HG03439 (cell line): ENCODE results near the gene RFPL3.
"Not testable (repeated sequence)": the region's sequence is repeated elsewhere in the genome, so short reads cannot be mapped to it uniquely, and the experiment has no call there.

Experiments used
- ATAC-seq: cut with Tn5 transposase; IDR thresholded peaks from one replicate; pipeline ENCODE4 v1.9.1; 2021; ENCODE audit warnings: mild to moderate bottlenecking, moderate library complexity; ENCODE audit not compliant: unreplicated experiment

Gene RFPL3

GRCh38 chr22:32357567-32357966, at the start of gene RFPL3:
Gene RFPL3, plus strand, starts transcription at chr22:32357867. Its CDS starts 205 bp downstream, at chr22:32358072.
- ATAC-seq, result not testable (repeated sequence)

DNA sequence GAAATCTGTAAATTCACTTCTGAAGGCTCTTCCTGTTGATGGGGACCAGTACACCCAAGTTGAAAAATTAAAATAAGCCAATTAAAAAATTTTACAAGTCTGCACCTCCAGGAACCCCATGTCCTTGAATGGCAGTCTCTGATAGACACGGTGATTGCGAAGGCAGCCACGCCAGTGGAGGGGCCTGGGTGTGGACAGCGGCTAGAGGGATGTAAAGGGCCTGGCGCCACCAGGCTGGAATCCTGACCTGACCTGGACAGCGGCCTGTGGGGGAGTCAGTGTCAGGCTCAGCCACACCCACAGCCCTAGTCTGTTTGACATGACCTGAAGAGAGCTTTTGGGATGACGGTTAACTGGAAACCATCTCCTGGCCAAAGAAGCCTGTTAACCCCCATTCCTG, 49.5 kb upstream of the RFPL3 start:
- no peak for ATAC-seq

GRCh38 chr22:32308934-32309333, 48.7 kb upstream of the RFPL3 start:
- ATAC-seq, result no peak

DNA sequence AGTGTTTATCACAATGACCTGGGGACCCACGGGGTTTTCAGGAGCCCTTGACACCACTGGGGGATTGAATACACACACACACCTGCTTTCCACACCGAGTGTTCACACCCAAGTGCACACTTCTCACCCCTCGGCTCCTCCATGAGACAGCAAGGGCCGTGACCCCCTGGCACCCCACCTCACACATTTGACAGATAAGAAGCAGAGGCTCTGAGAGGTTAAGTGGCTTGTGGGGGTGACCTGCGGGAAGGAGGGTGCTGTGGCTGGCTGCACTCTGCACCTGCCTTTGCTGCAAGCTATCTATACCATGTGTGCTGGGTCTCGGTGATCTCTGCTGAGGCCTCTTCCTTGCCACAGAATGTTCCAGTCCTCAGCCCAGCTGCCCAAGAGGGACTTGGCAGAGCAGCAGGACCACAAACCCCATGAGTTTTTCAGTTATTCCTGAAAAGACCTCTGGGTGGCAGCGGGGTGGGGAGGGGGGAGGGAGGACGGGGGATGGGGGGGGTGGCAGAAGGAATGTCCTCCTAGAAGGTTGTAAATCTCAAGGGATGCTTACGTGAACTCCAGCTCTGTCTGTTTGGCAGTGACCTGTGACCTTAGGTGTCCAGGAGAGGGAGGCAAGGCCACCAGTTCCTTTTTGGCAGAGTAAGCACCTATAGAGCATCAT, 47.9 kb upstream of the RFPL3 start:
- ATAC-seq, result no peak

GRCh38 chr22:32310777-32311176, 46.9 kb upstream of the RFPL3 start:
- no peak for ATAC-seq

DNA sequence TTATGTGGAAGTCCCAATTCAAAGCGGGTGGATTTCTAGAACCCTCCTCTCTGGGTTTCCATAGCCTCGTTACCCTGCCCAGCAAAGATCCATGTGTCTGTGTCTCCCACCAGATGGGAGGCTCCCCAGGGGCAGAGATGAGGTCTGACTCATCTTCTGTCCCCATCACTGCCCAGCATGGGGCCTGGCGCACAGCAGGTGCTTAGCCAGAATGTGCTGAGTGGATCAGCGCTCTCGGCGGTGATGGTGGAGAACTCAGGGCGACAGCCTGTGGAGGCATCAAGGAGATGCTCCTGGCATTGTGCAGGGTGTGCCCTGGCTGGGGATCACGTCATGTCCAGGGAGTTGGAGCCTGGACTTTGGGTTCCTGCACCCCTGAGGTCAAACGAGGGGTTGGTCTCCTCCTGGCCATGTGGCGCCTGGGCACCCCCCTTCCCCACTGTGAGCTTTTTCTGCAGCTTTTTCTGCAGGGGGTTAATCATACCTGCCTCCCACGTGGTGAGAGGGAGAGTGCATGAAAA, 46.1 kb upstream of the RFPL3 start:
- no peak for ATAC-seq

DNA sequence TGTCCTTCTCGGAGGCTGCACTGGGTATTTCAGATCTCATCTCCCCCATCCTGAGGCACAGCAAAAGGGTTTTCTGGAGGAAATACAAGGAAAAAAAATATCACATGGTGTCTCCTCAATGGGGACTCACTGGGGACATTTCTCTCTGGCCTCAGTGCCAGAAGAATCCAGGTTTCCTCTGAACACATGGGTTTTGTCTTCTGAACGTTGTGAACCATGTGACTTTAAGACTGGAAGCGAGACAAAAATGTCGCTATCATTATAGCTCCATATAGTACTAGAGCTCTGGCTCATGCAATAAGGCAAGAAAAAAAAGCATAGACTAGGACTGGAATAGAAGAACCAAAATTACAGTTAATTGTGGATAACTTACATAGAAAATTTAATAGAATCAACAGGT, 44.9 kb upstream of the RFPL3 start:
- ATAC-seq, result no peak

DNA sequence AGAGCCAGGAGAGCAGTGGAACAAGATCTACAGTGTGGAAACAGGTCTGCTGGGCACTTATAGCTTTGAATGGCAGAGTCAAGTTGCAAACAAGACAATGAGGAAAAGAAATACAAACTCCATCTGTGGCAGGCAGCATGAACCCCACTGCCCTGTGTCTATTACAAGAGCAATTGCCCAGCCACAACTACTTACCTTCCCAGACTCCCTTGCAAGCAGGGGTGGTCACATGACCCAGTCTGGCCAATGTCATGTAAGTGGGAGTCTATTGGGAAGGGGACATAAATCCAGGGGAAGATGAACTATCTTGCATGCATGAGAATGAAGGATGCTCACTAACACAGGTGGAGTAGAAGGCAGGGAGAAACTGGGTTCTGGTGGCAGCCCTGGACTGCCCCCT, 44.1 kb upstream of the RFPL3 start:
- ATAC-seq, result no peak

GRCh38 chr22:32317524-32317923, 40.1 kb upstream of the RFPL3 start:
- no peak for ATAC-seq

GRCh38 chr22:32318361-32318760, 39.3 kb upstream of the RFPL3 start:
- ATAC-seq, result no peak

DNA sequence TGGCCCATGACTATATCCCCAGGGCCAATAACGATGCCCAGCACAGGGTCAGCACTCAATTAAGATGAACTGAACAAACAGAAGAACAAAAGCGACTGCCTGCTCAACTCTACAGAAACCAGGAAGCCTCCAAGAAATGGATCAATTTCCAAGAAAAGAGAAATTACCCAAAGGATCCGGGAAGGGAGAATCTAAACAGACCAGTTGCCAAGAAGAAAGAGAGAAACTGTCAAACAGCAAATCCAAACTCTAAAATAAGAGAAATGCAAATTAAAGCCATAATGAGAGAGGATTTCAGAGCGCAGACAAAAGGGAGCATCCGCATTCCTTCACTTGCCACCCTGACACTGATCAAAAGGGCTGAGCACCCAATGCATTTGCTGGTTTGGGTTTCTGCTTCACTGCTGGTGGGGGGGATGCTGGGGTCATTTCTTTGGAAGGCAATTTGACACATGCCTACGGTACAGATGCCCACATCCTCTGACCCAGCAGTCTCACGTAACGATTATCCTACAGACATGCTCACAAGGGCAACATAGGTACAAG, 37.7 kb upstream of the RFPL3 start:
- ATAC-seq, result no peak

DNA sequence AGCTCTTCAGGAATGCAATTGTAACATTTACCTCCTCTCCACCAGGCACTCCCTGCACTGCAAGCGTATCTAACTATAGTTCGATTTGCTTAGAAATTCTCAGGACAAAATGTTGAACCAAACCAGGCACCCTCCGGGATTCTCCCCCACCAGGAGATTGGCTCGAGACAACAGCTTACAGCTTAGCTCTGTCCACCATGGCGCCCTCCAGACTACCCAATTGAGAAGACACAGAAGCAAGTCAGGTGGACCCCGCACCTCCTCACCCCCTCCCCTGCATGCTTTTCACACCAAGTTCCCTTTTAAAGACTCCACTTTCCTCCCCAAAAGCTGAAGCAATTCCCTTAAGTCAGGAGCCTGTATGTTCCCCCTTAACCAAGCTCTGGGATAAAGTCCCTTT, 34.7 kb upstream of the RFPL3 start:
- ATAC-seq, result no peak

DNA sequence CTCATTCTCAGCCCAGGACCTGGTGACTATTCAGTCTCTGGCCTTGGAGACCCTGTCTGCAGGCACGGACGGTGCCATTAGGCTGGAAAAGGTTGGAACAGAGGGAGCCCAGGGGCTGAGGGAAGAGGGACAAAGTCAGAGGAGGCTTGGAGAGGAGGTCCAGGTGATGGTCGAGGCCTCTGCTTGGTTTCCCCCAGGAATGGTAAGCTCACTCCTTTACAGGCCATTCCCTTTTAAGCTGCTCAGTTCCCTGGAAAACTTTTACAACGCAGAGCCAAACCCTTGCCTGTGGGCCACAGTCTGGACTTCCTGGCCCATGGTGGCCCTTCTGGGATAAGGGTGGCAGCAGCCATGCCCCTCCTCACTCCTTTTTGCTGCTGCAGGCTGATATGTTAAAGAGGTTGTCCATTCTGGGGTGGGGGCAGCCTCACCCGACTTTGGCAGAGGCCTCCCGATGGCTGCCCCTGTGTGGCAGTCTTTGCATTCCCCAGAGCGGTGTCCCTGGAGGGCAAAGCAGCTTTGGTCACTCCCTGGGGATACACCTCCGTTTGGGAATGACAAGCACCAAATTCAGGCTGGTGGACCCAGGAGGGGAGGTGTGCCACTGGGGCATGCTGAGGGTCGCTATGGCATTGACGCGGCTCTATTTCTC, 34.0 kb upstream of the RFPL3 start:
- ATAC-seq, result no peak

DNA sequence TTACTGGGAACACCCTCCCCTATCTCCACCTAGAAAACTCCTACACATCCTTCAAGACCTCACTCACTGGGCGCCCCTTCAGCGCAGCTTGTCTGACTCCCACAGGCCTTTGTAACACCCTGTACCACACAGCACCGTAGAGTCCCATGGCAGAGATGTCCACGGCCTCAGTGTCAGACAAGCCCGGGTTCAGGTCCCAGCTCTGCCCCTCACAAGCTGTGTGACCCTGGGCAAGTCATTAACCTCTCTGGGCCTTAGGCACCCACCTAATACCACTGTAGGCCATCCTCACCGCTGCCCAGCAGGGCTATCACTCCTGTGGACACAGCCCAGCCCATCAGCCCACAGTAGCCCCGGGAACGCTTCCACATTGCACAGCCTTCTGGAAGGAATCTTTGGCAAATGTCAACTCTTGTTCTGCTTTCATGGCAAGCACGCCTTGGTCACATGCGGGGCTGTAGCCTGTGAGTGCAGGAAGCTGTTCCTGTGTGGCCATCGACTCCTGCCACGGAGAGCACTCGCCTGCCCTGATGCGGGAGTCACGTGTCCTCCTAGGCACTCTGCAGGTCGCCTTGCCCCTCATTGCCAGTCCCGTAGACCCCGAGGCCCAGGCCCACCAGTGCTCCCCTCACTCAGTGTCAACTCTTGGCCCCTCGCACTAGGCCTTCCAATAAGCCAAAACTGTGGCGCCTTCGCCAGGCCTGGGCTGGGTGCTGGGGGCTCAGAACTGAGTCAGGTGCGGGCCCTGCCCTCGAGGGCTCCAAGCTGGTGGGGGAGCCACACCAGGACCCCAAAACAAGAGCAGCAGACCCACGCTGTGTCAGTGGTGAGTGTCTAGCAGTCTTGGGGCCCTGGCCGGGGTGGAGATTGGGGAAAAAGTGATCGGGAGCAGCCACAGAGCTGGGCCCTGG, 32.9 kb upstream of the RFPL3 start:
- ATAC-seq, result no peak

- no peak for ATAC-seq
Observed at GRCh38 chr22:32325416-32325801, 32.3 kb upstream of the RFPL3 start.

GRCh38 chr22:32325811-32326237, 31.8 kb upstream of the RFPL3 start:
- no peak for ATAC-seq

DNA sequence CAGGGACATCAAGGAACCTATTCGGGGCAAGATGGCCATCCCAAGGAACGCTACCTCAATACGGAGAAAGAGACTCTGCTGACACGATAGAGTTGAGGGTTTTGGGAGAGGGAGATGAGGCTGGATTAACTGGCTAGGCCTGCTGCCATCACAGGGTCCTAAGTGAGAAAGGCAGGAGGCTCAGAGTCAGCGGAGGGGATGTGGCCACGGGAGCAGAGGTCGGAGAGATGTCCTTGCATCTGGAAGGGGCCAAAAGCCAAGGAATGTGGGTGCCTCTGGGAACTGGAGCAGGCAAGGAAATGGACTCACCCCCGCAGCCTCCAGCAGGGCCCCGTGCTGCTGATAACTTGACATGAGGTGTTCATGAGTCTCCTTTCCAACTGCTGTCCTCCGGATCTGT, 31.0 kb upstream of the RFPL3 start:
- no peak for ATAC-seq

GRCh38 chr22:32327066-32327465, 30.6 kb upstream of the RFPL3 start:
- ATAC-seq, result no peak

GRCh38 chr22:32327596-32328171, 30.0 kb upstream of the RFPL3 start:
- no peak for ATAC-seq

- no peak for ATAC-seq
Observed at GRCh38 chr22:32328306-32329201, 29.1 kb upstream of the RFPL3 start.
